ENCODE data around the gene DIP2B. TPM values are rescaled to one million over a fixed set of nuclear protein-coding genes. Genes with fewer than 3 reads are reported as not detected.

The DIP2B gene
- polyA plus RNA-seq, 1 of the 3 experiments (the other 2 are of a cell fraction), result 6.6 TPM

GRCh38 chr12:50739611-50740010 is 234.8 kb downstream of the DIP2B start:
- TF ChIP-seq NFIC (IDR thresholded peaks at IDR 0.05; ENCODE audit: borderline replicate concordance), result no peak
- TF ChIP-seq FOXJ3 (CRISPR knock-in tag; IDR thresholded peaks at IDR 0.05), result no peak
- TF ChIP-seq MEF2A (IDR thresholded peaks at IDR 0.05; ENCODE audit: borderline replicate concordance, low read depth), result no peak
- no peak for TF ChIP-seq GABPA (IDR thresholded peaks at IDR 0.05; ENCODE audit: low read depth)
- TF ChIP-seq SMC3 (IDR thresholded peaks at IDR 0.05; ENCODE audit: low read depth, low read length), result no peak
- TF ChIP-seq FOSL2 (IDR thresholded peaks at IDR 0.05; ENCODE audit: borderline replicate concordance, low read depth), result no peak
- no peak for TF ChIP-seq JUND (IDR thresholded peaks at IDR 0.05)
- no peak for TF ChIP-seq GATA2 (CRISPR knock-in tag; IDR thresholded peaks at IDR 0.05)
- TF ChIP-seq MXI1 (IDR thresholded peaks at IDR 0.05; ENCODE audit: low read depth, low read length), result no peak
- TF ChIP-seq REST (IDR thresholded peaks at IDR 0.05; ENCODE audit: low read depth, low read length), result no peak
- TF ChIP-seq CHD2 (IDR thresholded peaks at IDR 0.05; ENCODE audit: low read length, partially characterized antibody), result no peak
- TF ChIP-seq IRF3 (IDR thresholded peaks at IDR 0.05; ENCODE audit: low read depth, low read length), result no peak
- no peak for TF ChIP-seq FOXM1 (IDR thresholded peaks at IDR 0.05; ENCODE audit: low read depth)
- 98% methylated on average over 6 of the region's 7 CpGs for WGBS (ENCODE audit: low lambda C conversion rate)
- H3K4me1 ChIP-seq (ENCODE audit: control insufficient read depth in 1 of 2, insufficient read depth in 2 of 2, low read depth in 1 of 2, low read length in 1 of 2), result no peaks in the 10 kb centered on the region; a peak in 1 of 4 replicates
- no peaks in the 10 kb centered on the region for H3K9me3 ChIP-seq
- H3F3A ChIP-seq (replicated peaks; ENCODE audit: insufficient read depth), result no peaks in the 10 kb centered on the region
- no peaks in the 10 kb centered on the region for H3K27me3 ChIP-seq (ENCODE audit: insufficient read depth)
- no peak overlapping the region for H3K4me3 ChIP-seq (ENCODE audit: low read depth in 2 of 2, low read length in 1 of 2)
- H3K9me2 ChIP-seq, result no peaks in the 10 kb centered on the region
- DNase-seq, result no peak
- POLR2A ChIA-PET, result no interaction called here
- peaks cover 42 to 43% of the 10 kb centered on the region in 2 experiments for H3K36me3 ChIP-seq (replicated peaks in 1 of 2; ENCODE audit: control insufficient read depth in 1 of 2, insufficient read depth in 2 of 2, low read length in 1 of 2)
- H3K79me2 ChIP-seq (ENCODE audit: insufficient read depth), result no peaks in the 10 kb centered on the region
- H3K27ac ChIP-seq (ENCODE audit: low read depth in 2 of 2, low read length in 1 of 2), result no peak overlapping the region
- H2AFZ ChIP-seq (ENCODE audit: low read depth), result no peak overlapping the region
- no peak overlapping the region for H3K4me2 ChIP-seq
- CTCF ChIA-PET, result interaction anchor here (0.9 to 1.4 kb wide), 2 partner anchors 24 to 39 kb away, joined by 3 read pairs; no protein-coding TSS in a partner anchor
- no peak overlapping the region for H3K9ac ChIP-seq
- H4K20me1 ChIP-seq (ENCODE audit: insufficient read depth), result no peaks in the 10 kb centered on the region

GRCh38 chr12:50740307-50740706 is 235.5 kb downstream of the DIP2B start:
- no peaks in the 10 kb centered on the region for H4K20me1 ChIP-seq (ENCODE audit: insufficient read depth)
- H3K4me1 ChIP-seq (ENCODE audit: control insufficient read depth in 1 of 2, insufficient read depth in 2 of 2, low read depth in 1 of 2, low read length in 1 of 2), result no peaks in the 10 kb centered on the region
- ChIA-PET CTCF (interaction anchor here (1.3 kb wide), 1 partner anchor 102 kb away, joined by 4 read pairs; no protein-coding TSS in a partner anchor), POLR2A (no interaction called here)
- H3K27ac ChIP-seq (ENCODE audit: low read depth in 2 of 2, low read length in 1 of 2), result no peak overlapping the region
- no peaks in the 10 kb centered on the region for H3K27me3 ChIP-seq (ENCODE audit: insufficient read depth)
- TF ChIP-seq USF1 (IDR thresholded peaks at IDR 0.05; ENCODE audit: borderline replicate concordance, low read depth) (no peak), POLR2AphosphoS5 (IDR thresholded peaks at IDR 0.05; ENCODE audit: low read depth, low read length) (no peak), FOXJ3 (CRISPR knock-in tag; IDR thresholded peaks at IDR 0.05) (no peak), RAD21 (IDR thresholded peaks at IDR 0.05; ENCODE audit: low read length) (no peak), REST (IDR thresholded peaks at IDR 0.05; ENCODE audit: low read depth, low read length) (no peak)
- H3K9ac ChIP-seq, result no peak overlapping the region
- 60% methylated on average over 2 of the region's 2 CpGs for WGBS (ENCODE audit: low lambda C conversion rate)
- no peaks in the 10 kb centered on the region for H3K79me2 ChIP-seq (ENCODE audit: insufficient read depth)
- DNase-seq, result no peak
- no peaks in the 10 kb centered on the region for H3K9me2 ChIP-seq
- no peaks in the 10 kb centered on the region for H3F3A ChIP-seq (replicated peaks; ENCODE audit: insufficient read depth)
- no peak overlapping the region for H2AFZ ChIP-seq (ENCODE audit: low read depth)
- no peak overlapping the region for H3K4me3 ChIP-seq (ENCODE audit: low read depth in 2 of 2, low read length in 1 of 2)
- no peak overlapping the region for H3K4me2 ChIP-seq
- H3K9me3 ChIP-seq, result no peaks in the 10 kb centered on the region
- H3K36me3 ChIP-seq (replicated peaks in 1 of 2; ENCODE audit: control insufficient read depth in 1 of 2, insufficient read depth in 2 of 2, low read length in 1 of 2), result peaks cover 39 to 49% of the 10 kb centered on the region in 2 experiments
